Colonic mucosa (tissue), 4 donors: ENCODE measurements around the gene CLTC. TPM values are rescaled to one million over a fixed set of nuclear protein-coding genes. Genes with fewer than 3 reads are reported as not detected.
"Not testable (repeated sequence)": the region's sequence is repeated elsewhere in the genome, so short reads cannot be mapped to it uniquely, and the experiment has no call there.

Experiments used
- DNase-seq: peaks from one replicate; pipeline ENCODE4 v3.0.0-alpha.2; 2020
- H3K27ac ChIP-seq: fragments of 200-600 bp; one replicate; pipeline ENCODE4 v1.8.0; 2021
- H3K27me3 ChIP-seq: fragments of 200-600 bp; one replicate; pipeline ENCODE4 v1.8.0; 2021
- H3K36me3 ChIP-seq: fragments of 200-600 bp; one replicate; pipeline ENCODE4 v1.8.0; 2021
- H3K4me1 ChIP-seq: fragments of 200-600 bp; one replicate; pipeline ENCODE4 v1.8.0; 2021; ENCODE audit warnings: mild to moderate bottlenecking
- H3K4me3 ChIP-seq: fragments of 200-600 bp; one replicate; pipeline ENCODE4 v1.8.0; 2021
- H3K9ac ChIP-seq, 2 donors: one replicate each; pipeline ENCODE4 v1.7.0; 2013; ENCODE audit warnings: control low read depth in 2 of 2, low read depth in 2 of 2, low read length in 2 of 2
- H3K9me3 ChIP-seq: fragments of 200-600 bp; one replicate; pipeline ENCODE4 v1.8.0; 2021
- CTCF ChIP-seq: fragments of 200-600 bp; IDR thresholded peaks from one replicate; pipeline ENCODE4 v1.8.0; 2022; ENCODE audit warnings: antibody characterized with exemption, mild to moderate bottlenecking
- intact Hi-C: fragments of 100-400 bp; cut with DNase I; formaldehyde crosslinking; loops from one replicate; pipeline ENCODE4 v1.14.1; 2022
- total RNA-seq, 2 donors: library from RNA; stranded (reverse); fragmentation: NEBNext Ultra II Directional in 1 of 2; extraction: Animal tissue kit (Norgen Biotek cat#: 25700) in 1 of 2; gene quantifications; one replicate each; pipeline ENCODE4 v1.2.1, GENCODE V29; 2021
- donor health status: healthy.
- donor health status: DM: no; HTN: no; CAD: no.
- donor health status: DM: no; HTN: no; CAD: no.

CLTC gene
- total RNA-seq, 2 donors from 2014 or later, result 306 to 328 TPM

DNA sequence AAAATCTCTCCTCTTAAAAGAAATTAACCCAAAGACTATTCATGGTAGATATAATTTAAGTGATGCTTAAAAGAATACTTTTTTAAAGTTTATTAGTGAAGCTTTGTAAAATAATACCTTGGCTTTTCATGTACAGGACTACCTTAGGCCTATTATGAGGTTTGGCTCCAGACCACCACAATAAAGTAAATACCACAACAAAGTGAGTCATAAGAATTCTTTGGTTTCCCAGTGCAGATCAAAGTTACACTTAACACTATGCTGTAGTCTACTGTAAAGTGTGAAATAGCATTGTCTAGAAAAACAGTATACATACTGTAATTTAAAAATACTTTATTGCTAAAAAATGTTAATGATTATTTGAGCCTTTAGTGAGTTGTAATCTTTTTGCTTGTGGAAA, 31.7 kb downstream of the CLTC start:
- Histone ChIP-seq H3K4me1 (no peaks in the 10 kb centered on the region), H3K9me3 (no peaks in the 10 kb centered on the region), H3K9ac (no peak overlapping the region), H3K27me3 (no peaks in the 10 kb centered on the region), H3K27ac (no peak overlapping the region), H3K4me3 (no peak overlapping the region), H3K36me3 (peaks cover 14% of the 10 kb centered on the region)
- TF ChIP-seq CTCF, result no peak
- DNase-seq, result no peak
- intact Hi-C loops, result no loop called here

DNA sequence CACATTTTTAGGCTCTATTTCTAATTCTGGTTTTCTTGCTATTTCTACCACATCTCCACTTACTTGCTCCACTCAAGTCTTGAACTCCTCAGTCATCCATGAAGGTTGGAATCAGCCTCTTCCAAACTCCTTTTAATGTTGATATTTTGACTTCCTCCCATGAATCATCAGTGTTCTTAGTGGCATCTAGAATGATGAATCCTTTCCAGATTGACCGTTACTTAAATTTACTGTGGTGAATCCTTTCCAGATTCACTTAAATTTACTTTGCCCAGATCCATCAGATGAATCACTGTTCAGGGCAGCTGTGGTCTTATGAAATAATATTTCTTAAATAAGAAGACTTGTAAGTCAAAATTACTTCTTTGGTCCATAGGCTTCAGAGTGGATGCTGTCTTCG, 32.4 kb downstream of the CLTC start:
- Histone ChIP-seq H3K9me3 (no peaks in the 10 kb centered on the region), H3K9ac (no peak overlapping the region)
- TF ChIP-seq CTCF, result no peak

GRCh38 chr17:59656624-59657023, 36.9 kb downstream of the CLTC start:
- H3K9ac ChIP-seq, DNase-seq, H3K27ac ChIP-seq, intact Hi-C loops, H3K4me3 ChIP-seq, H3K4me1 ChIP-seq, H3K27me3 ChIP-seq, H3K9me3 ChIP-seq: not testable (repeated sequence)
- H3K36me3 ChIP-seq, result peaks cover 23% of the 10 kb centered on the region

More for the DNA sequence above, 32.4 kb downstream of the CLTC start:
- Histone ChIP-seq H3K4me3 (no peak overlapping the region), H3K36me3 (peaks cover 16% of the 10 kb centered on the region), H3K4me1 (no peaks in the 10 kb centered on the region), H3K27ac (no peak overlapping the region), H3K27me3 (no peaks in the 10 kb centered on the region)
- intact Hi-C loops, result no loop called here
- DNase-seq, result no peak

DNA sequence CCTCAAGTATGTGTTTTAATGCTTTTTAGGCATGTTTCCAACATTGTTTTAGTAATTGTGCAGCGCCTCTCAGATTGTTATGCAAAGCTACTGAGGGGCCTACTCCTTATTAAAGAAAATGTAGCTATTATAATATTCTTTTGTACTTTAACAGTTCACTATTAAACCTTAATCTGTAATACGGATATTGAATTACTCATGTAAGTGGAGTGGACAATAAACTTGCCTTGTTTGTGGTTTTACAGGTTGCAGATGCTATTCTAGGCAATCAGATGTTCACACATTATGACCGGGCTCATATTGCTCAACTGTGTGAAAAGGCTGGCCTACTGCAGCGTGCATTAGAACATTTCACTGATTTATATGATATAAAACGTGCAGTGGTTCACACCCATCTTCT, 46.5 kb downstream of the CLTC start:
- DNase-seq, result no peak
- Histone ChIP-seq H3K4me3 (no peak overlapping the region), H3K9me3 (no peaks in the 10 kb centered on the region), H3K36me3 (peaks cover 13% of the 10 kb centered on the region), H3K4me1 (peaks cover 13% of the 10 kb centered on the region), H3K27ac (peak overlapping the region; percentile 48), H3K9ac (no peak overlapping the region), H3K27me3 (no peaks in the 10 kb centered on the region)
- no peak for TF ChIP-seq CTCF
- intact Hi-C loops, result no loop called here

DNA sequence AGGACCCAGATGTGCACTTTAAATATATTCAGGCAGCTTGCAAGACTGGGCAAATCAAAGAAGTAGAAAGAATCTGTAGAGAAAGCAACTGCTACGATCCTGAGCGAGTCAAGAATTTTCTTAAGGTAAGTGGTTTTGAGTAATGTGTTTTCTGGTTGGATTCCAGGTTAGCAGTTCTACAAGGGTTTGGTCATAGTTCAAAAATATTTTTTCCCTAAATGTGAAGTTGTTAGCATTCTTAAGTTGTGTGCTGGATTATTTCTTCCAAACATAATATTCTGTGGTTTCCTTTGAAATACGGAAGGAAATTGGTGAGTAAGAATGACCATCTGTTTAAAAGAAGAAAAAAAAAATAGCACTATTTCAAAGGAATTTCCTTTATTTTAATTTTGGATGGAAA, 49.1 kb downstream of the CLTC start:
- no peak overlapping the region for H3K4me3 ChIP-seq
- H3K9me3 ChIP-seq, result no peaks in the 10 kb centered on the region
- peak overlapping the region in 1 of 2 donors; percentile 34 for H3K9ac ChIP-seq
- H3K36me3 ChIP-seq, result peaks cover 9% of the 10 kb centered on the region
- peak overlapping the region; percentile 76 for H3K27ac ChIP-seq
- DNase-seq, result no peak
- H3K27me3 ChIP-seq, result no peaks in the 10 kb centered on the region
- no peak for TF ChIP-seq CTCF
- peaks cover 17% of the 10 kb centered on the region for H3K4me1 ChIP-seq
- intact Hi-C loops, result no loop called here

DNA sequence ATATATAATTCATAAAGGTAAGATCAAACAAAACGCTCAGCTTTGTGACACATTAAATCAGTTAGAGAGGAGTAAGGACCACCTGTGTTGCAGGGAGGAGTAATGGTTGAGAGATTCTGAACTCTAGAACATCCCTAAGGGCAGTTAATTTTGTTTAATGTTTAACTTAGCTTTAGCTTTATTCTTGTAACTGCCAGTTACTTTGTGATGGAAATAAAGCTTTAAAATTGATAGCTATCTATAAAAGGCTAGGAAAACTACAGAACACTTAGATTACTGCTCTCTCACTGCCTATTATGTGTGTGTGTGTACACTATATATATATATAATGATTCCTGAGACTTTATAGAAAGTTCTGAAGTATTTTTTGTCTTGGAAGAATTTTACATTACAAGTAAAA, 49.7 kb downstream of the CLTC start:
- intact Hi-C loops, result no loop called here
- Histone ChIP-seq H3K27me3 (no peaks in the 10 kb centered on the region), H3K36me3 (peaks cover 6% of the 10 kb centered on the region), H3K9me3 (no peaks in the 10 kb centered on the region), H3K4me3 (no peak overlapping the region), H3K27ac (peak overlapping the region; percentile 76), H3K9ac (no peak overlapping the region), H3K4me1 (peaks cover 17% of the 10 kb centered on the region)
- DNase-seq, result no peak
- no peak for TF ChIP-seq CTCF
